ENCODE results near the gene FUT6. TPM values are rescaled to one million over a fixed set of nuclear protein-coding genes. Genes with fewer than 3 reads are reported as not detected.
A peak's percentile ranks its signal among the peaks of the same experiment; 100 is the strongest.

Gene FUT6
- total and polyA plus RNA-seq, 11 donors = not detected

DNA sequence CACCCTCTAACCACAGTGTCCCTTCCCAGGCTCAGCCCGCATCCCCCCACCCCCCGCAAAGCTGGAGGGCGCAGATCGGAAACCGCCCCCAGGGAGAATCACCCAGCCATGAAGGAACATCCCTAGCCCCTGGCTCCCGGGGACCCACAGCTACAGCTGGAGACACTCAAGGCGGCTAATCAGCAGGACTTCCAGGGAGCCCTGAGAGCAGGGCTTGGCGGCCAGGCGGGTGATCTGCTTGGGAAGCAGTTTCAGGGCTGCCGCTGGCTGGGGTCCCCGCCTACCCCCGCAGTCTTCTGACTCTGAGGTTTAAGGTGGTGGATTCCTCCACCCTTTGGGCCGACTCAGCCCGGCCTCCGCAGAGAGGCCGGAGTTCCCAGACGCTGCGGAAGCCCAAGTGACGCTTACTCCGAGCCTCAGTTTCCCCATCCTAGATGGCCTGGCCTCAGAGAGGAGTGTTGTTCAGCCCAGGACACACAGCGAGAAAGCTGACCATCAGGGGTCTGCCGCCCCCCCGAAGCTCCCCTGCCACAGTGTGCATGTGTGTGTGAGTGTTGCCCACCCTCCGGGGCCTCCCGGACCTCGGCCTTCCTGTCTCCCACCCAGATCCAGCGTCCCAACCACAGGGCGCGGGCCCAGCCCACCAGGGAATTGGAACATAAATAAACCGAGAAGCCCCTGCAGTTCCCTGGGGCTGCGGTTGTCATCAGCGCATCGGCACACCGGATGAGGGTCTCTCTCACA is 9.8 kb downstream of the FUT6 start:
- Histone ChIP-seq H3K4me3 (peak overlapping the region in 5 of 12 donors; percentile 17 to 61 (median 50)), H3K27ac (peak overlapping the region in 7 of 12 donors; percentile 73 to 88 (median 80))
- intact Hi-C loops (cut with DNase I) = loop anchor here in 9 of 10 donors (5.0 kb wide), 2 partner anchors 48 to 63 kb away; no protein-coding TSS in a partner anchor

DNA sequence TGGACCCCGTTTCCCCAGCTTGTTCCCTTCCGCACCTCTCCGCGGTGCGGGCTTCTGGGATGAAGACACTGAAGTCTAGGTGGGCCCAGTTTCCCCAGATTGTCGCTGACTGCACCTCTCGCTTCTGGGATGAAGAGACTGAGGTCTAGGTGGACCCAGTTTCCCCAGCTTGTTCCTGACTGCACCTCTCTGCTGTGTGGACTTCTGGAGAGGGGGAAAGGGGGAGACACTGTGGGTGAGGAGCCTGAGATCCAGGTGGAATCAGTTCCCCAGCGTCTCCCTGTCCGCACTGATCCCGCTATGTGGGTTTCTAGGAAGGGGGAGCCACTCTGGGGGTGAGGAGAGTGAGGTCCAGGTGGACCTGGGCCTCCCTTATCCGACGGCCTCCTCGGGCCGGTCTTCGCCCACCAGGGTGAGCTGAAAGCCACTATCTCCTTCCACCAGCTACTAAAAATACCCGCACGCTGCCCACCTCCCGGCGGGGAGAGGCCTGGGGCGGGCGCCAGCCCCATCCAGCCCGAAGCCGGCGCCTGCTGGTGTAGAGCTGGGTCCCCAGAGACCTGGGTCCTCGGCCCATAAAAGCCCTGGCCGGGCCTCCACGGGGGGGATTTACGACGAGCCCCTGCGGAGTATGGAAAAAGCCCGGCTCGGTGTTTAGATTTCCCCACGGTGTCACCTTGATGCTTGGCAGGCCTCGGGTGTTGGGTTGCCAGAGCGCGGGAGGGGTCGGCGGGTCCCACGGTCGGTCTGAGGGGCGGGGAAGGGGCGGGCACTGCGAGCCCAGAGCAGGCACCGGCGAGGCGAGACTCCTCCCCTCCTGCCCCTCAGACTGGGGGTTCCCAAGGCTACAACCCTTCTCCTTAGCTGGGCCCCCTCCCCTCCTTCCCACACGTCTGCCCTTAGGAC is 10.6 kb downstream of the FUT6 start:
- peak in 4 of 5 donors; percentile 54 to 72 (median 66) for DNase-seq
- peak; percentile 40 to 79 (median 54) for ATAC-seq
- Histone ChIP-seq H3K4me3 (peak overlapping the region in 11 of 12 donors; percentile 17 to 64 (median 50)), H3K27me3 (peaks cover 0 to 28% (median 13%) of the 10 kb centered on the region in 9 donors), H3K9me3 (no peaks in the 10 kb centered on the region), H3K36me3 (no peaks in the 10 kb centered on the region), H3K4me1 (peaks cover 0 to 30% (median 4%) of the 10 kb centered on the region in 12 donors), H3K27ac (peak overlapping the region in 11 of 12 donors; percentile 43 to 88 (median 80))
- TF ChIP-seq, protein P1, sequence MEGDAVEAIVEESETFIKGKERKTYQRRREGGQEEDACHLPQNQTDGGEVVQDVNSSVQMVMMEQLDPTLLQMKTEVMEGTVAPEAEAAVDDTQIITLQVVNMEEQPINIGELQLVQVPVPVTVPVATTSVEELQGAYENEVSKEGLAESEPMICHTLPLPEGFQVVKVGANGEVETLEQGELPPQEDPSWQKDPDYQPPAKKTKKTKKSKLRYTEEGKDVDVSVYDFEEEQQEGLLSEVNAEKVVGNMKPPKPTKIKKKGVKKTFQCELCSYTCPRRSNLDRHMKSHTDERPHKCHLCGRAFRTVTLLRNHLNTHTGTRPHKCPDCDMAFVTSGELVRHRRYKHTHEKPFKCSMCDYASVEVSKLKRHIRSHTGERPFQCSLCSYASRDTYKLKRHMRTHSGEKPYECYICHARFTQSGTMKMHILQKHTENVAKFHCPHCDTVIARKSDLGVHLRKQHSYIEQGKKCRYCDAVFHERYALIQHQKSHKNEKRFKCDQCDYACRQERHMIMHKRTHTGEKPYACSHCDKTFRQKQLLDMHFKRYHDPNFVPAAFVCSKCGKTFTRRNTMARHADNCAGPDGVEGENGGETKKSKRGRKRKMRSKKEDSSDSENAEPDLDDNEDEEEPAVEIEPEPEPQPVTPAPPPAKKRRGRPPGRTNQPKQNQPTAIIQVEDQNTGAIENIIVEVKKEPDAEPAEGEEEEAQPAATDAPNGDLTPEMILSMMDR (IDR thresholded peaks at IDR 0.05) = peak in 3 of 12 donors; percentile 10 to 18 (median 16)
- no peak for TF ChIP-seq POLR2A (IDR thresholded peaks at IDR 0.05)
- 4 to 8% (median 4%) methylated on average over 28 to 47 of the region's 47 CpGs for WGBS, 4 donors
- intact Hi-C loops (cut with DNase I) = loop anchor here in 8 of 10 donors (5.0 kb wide), 2 partner anchors 48 to 63 kb away; no protein-coding TSS in a partner anchor

More for the DNA sequence above, 9.8 kb downstream of the FUT6 start:
- H3K4me1 ChIP-seq = peaks cover 0 to 30% (median 4%) of the 10 kb centered on the region in 12 donors
- no peak for ATAC-seq
- peaks cover 0 to 28% (median 13%) of the 10 kb centered on the region in 9 donors for H3K27me3 ChIP-seq
- TF ChIP-seq, protein P1 (IDR thresholded peaks at IDR 0.05) = no peak
- no peak for TF ChIP-seq POLR2A (IDR thresholded peaks at IDR 0.05)
- no peak for DNase-seq
- no peaks in the 10 kb centered on the region for H3K36me3 ChIP-seq
- 55 to 67% (median 59%) methylated on average over 23 to 34 of the region's 34 CpGs for WGBS, 4 donors
- no peaks in the 10 kb centered on the region for H3K9me3 ChIP-seq

DNA sequence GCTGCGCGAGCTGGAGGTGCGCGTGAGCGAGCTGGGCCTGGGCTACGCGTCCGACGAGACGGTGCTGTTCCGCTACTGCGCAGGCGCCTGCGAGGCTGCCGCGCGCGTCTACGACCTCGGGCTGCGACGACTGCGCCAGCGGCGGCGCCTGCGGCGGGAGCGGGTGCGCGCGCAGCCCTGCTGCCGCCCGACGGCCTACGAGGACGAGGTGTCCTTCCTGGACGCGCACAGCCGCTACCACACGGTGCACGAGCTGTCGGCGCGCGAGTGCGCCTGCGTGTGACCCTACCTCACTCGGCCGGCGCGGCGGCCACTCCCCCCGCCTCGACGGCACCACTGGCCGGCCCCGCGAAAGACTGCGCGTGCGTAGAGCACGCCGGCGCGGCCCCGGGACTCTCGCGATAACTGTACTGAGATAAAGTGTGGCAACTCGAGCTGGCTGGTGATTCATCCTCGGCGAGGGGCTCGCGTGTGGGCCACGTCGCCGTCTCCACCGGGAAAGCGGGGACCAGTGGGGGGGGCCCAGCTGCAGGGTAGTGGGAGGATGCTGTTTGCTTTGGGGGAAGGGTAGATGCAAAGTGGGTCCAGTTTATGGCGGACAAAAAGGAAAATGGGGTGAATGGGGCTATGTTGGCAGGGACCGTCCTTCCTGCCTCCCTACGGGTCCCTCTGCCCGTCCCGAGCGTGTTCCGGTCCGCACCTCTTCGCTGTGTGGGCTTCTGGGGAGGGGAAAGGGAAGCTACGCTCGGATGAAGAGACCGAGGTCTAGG is 11.4 kb downstream of the FUT6 start:
- peaks cover 0 to 30% (median 4%) of the 10 kb centered on the region in 12 donors for H3K4me1 ChIP-seq
- peak; percentile 83 to 93 (median 89) for DNase-seq
- intact Hi-C loops (cut with DNase I) = loop anchor here in 8 of 10 donors (2.0 to 5.0 kb wide), 3 partner anchors 21 to 64 kb away; no protein-coding TSS in a partner anchor
- no peaks in the 10 kb centered on the region for H3K36me3 ChIP-seq
- no peak for TF ChIP-seq POLR2A (IDR thresholded peaks at IDR 0.05)
- TF ChIP-seq, protein P1 (IDR thresholded peaks at IDR 0.05) = no peak
- 1 to 3% (median 2%) methylated on average over 28 to 91 of the region's 91 CpGs for WGBS, 4 donors
- peaks cover 0 to 28% (median 13%) of the 10 kb centered on the region in 9 donors for H3K27me3 ChIP-seq
- no peaks in the 10 kb centered on the region for H3K9me3 ChIP-seq
- ATAC-seq = peak; percentile 53 to 78 (median 76)
- H3K27ac ChIP-seq = peak overlapping the region in 11 of 12 donors; percentile 43 to 88 (median 80)
- H3K4me3 ChIP-seq = peak overlapping the region; percentile 7 to 64 (median 46)
